Mesenchymal stem cell (in vitro differentiated cells and primary cell): ENCODE results near the gene LPP.
A peak's percentile ranks its signal among the peaks of the same experiment; 100 is the strongest.

Experiments used
- DNase-seq: peaks from one replicate; pipeline ENCODE4 v3.0.0-alpha.2; 2013
- H2AFZ ChIP-seq: one replicate; pipeline ENCODE4 v1.6.1; 2013; ENCODE audit warnings: low read depth, mild to moderate bottlenecking, control low read depth, inconsistent platforms, low read length, moderate library complexity
- H2AK5ac ChIP-seq: 2 replicates; pipeline ENCODE4 v1.6.1; 2013; ENCODE audit warnings: low read length, moderate library complexity, mild to moderate bottlenecking, inconsistent platforms; ENCODE audit not compliant: severe bottlenecking
- H2BK120ac ChIP-seq: one replicate; pipeline ENCODE4 v1.6.1; 2013; ENCODE audit warnings: low read depth, mild to moderate bottlenecking, inconsistent platforms, low read length, moderate library complexity
- H2BK12ac ChIP-seq, 2 experiments: one replicate each; pipeline ENCODE4 v1.6.1; 2013; ENCODE audit warnings: inconsistent platforms in 2 of 2, low read length in 2 of 2, mild to moderate bottlenecking in 2 of 2, moderate library complexity in 2 of 2, control low read depth in 1 of 2
- H2BK15ac ChIP-seq: one replicate; pipeline ENCODE4 v1.6.1; 2013; ENCODE audit warnings: mild to moderate bottlenecking, low read depth, inconsistent platforms; ENCODE audit not compliant: poor library complexity, severe bottlenecking
- H2BK5ac ChIP-seq: 2 replicates; pipeline ENCODE4 v1.6.1; 2013; ENCODE audit warnings: low read depth, mild to moderate bottlenecking, low read length, control low read depth, inconsistent platforms; ENCODE audit not compliant: poor library complexity, severe bottlenecking
- H3K14ac ChIP-seq, 2 experiments: one replicate each; pipeline ENCODE4 v1.6.1; 2013; ENCODE audit warnings: inconsistent platforms in 2 of 2, low read length in 2 of 2, control low read depth in 1 of 2, mild to moderate bottlenecking in 1 of 2, moderate library complexity in 1 of 2
- H3K18ac ChIP-seq, 2 experiments: one replicate each; pipeline ENCODE4 v1.6.1; 2013; ENCODE audit warnings: inconsistent platforms in 2 of 2, low read length in 2 of 2, control low read depth in 1 of 2, low read depth in 1 of 2, mild to moderate bottlenecking in 1 of 2
- H3K23ac ChIP-seq, 2 experiments: one replicate each; pipeline ENCODE4 v1.6.1; 2013; ENCODE audit warnings: inconsistent platforms in 2 of 2, low read length in 2 of 2, mild to moderate bottlenecking in 2 of 2, moderate library complexity in 2 of 2, control low read depth in 1 of 2
- H3K27ac ChIP-seq: 2 replicates; pipeline ENCODE4 v1.5.1; 2013; ENCODE audit warnings: mild to moderate bottlenecking, moderate library complexity, low read length, control low read depth, inconsistent platforms; ENCODE audit not compliant: poor library complexity, severe bottlenecking
- H3K27me3 ChIP-seq, 2 experiments: 2 replicates each; pipeline versions ENCODE4 v1.6.1 to v1.7.0; 2013; ENCODE audit warnings: low read length in 2 of 2, mild to moderate bottlenecking in 2 of 2, moderate library complexity in 2 of 2, control low read depth in 1 of 2, inconsistent platforms in 1 of 2; ENCODE audit not compliant: control insufficient read depth in 1 of 2, insufficient read depth in 1 of 2
- H3K36me3 ChIP-seq, 2 experiments: 2 replicates each; pipeline versions ENCODE4 v1.6.1 to v1.7.0; 2013; ENCODE audit warnings: low read length in 2 of 2, control low read depth in 1 of 2, inconsistent platforms in 1 of 2, low read depth in 1 of 2, mild to moderate bottlenecking in 1 of 2; ENCODE audit not compliant: insufficient read depth in 2 of 2, control insufficient read depth in 1 of 2
- H3K4ac ChIP-seq, 2 experiments: one replicate each; pipeline ENCODE4 v1.6.1; 2013; ENCODE audit warnings: inconsistent platforms in 2 of 2, low read length in 2 of 2, mild to moderate bottlenecking in 2 of 2, moderate library complexity in 2 of 2, control low read depth in 1 of 2, low read depth in 1 of 2
- H3K4me1 ChIP-seq: 2 replicates; pipeline ENCODE4 v1.6.1; 2013; ENCODE audit warnings: low read depth, low read length, control low read depth; ENCODE audit not compliant: control insufficient read depth, insufficient read depth
- H3K4me2 ChIP-seq: 2 replicates; pipeline ENCODE4 v1.6.1; 2013; ENCODE audit warnings: low read length, mild to moderate bottlenecking, inconsistent platforms; ENCODE audit not compliant: poor library complexity, severe bottlenecking
- H3K4me3 ChIP-seq, 2 experiments: 2 replicates each; pipeline versions ENCODE4 v1.5.1 to v1.7.0; 2013; ENCODE audit warnings: low read length in 2 of 2, mild to moderate bottlenecking in 2 of 2, control low read depth in 1 of 2, low read depth in 1 of 2; ENCODE audit not compliant: insufficient read depth in 1 of 2
- H3K79me1 ChIP-seq: replicated peaks from 2 replicates; pipeline ENCODE4 v1.6.1; 2013; ENCODE audit warnings: mild to moderate bottlenecking, control low read depth, low read length, inconsistent platforms; ENCODE audit not compliant: poor library complexity, severe bottlenecking
- H3K9ac ChIP-seq: 2 replicates; pipeline ENCODE4 v1.7.0; 2013; ENCODE audit warnings: mild to moderate bottlenecking, low read length, moderate library complexity
- H3K9me3 ChIP-seq: 2 replicates; pipeline ENCODE4 v1.7.0; 2013; ENCODE audit warnings: mild to moderate bottlenecking, low read length; ENCODE audit not compliant: control insufficient read depth
- H4K8ac ChIP-seq: one replicate; pipeline ENCODE4 v1.6.1; 2013; ENCODE audit warnings: inconsistent platforms, mild to moderate bottlenecking, low read length, moderate library complexity
- H4K91ac ChIP-seq: one replicate; pipeline ENCODE4 v1.6.1; 2013; ENCODE audit warnings: mild to moderate bottlenecking, low read length, inconsistent platforms
- WGBS: methylation state at CpG from one replicate; pipeline ENCODE4 v1.1.7; 2013; ENCODE audit warnings: mixed read lengths; 5-methylcytosine and 5-hydroxymethylcytosine counted together

LPP gene

DNA sequence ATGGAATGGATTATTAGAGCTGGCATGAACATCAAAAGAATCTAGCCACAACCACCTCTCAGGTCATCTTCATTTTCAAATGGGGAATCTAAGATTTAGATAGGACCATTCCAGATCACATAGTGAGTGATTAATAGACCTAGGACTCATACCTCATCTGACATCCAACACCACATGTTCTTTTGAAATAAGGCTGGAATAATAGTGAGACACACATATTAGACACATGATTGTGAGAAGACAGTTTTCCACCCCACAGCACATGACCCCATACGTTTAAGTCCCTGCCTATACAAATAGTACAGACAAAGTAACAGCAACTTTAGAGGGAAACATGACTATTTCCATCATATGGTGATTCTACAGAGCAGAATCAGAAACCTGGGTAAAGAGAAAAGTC lies 673.1 kb downstream of the LPP start:
- Histone ChIP-seq H4K8ac (no peak overlapping the region), H4K91ac (no peak overlapping the region), H3K27me3 (no peaks in the 10 kb centered on the region), H3K18ac (no peak overlapping the region), H3K23ac (no peak overlapping the region), H3K4me2 (no peak overlapping the region), H2BK5ac (no peak overlapping the region), H3K4me3 (no peak overlapping the region), H3K27ac (no peak overlapping the region), H2AK5ac (no peak overlapping the region), H3K4ac (no peak overlapping the region), H2AFZ (no peak overlapping the region), H3K9ac (no peak overlapping the region), H3K14ac (no peak overlapping the region), H2BK120ac (no peak overlapping the region), H3K79me1 (peaks cover 35% of the 10 kb centered on the region), H2BK15ac (no peak overlapping the region), H3K4me1 (no peaks in the 10 kb centered on the region), H3K36me3 (no peaks in the 10 kb centered on the region), H3K9me3 (no peaks in the 10 kb centered on the region), H2BK12ac (no peak overlapping the region)
- WGBS: 100% methylated on average over 1 of the region's 1 CpG
- no peak for DNase-seq

DNA sequence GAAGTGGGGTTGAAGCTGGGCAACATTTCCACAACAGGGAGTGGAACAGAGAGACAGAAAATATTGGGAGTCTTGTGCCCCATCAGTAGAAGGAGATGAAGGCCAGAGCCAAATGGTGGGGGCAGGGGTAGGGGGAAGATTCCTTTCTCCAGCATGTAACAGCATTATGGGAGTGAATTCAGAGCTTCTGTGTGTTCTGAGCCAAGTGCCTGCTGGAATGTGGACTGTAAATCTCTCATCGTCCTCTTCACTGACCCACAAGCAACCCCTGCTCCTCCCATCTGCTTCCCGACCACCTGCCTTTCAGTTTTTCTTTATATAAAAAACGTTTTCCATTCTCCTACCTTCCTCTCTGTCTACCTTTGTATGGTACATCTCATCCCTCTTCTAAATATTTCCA lies 673.6 kb downstream of the LPP start:
- Histone ChIP-seq H3K14ac (no peak overlapping the region), H3K36me3 (no peaks in the 10 kb centered on the region), H2AK5ac (no peak overlapping the region), H4K91ac (no peak overlapping the region), H3K4ac (no peak overlapping the region), H2BK5ac (no peak overlapping the region), H3K18ac (no peak overlapping the region), H3K4me3 (no peak overlapping the region), H2BK12ac (no peak overlapping the region), H3K4me1 (no peaks in the 10 kb centered on the region), H2AFZ (no peak overlapping the region), H3K27me3 (no peaks in the 10 kb centered on the region), H4K8ac (no peak overlapping the region), H2BK120ac (no peak overlapping the region), H3K4me2 (no peak overlapping the region), H3K23ac (no peak overlapping the region), H2BK15ac (no peak overlapping the region), H3K9ac (no peak overlapping the region), H3K79me1 (peaks cover 34% of the 10 kb centered on the region), H3K27ac (no peak overlapping the region), H3K9me3 (no peaks in the 10 kb centered on the region)
- no peak for DNase-seq
- WGBS: 56% methylated on average over 3 of the region's 3 CpGs

DNA sequence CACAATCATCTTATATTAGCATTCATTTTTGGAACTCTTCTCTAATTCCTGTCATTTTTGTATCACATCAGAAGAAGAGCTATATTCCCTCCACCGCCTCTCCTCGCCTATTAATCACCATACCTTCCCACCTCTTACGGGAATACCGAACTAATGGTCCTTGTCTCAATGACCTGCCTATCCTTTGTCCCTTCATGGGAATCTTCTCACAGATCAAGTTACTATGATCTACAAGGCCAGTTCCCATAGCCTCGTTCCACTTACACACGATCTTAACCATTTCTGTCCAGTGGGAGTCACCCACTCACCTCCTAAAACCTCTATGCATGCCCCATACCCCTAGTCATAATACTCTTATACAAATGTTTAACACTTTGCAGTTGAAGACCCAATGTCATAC lies 675.2 kb downstream of the LPP start:
- no peak overlapping the region for H4K91ac ChIP-seq
- 94% methylated on average over 6 of the region's 6 CpGs for WGBS
- no peak overlapping the region for H3K27ac ChIP-seq
- no peak overlapping the region for H3K4me2 ChIP-seq
- H3K14ac ChIP-seq: no peak overlapping the region
- no peak overlapping the region for H3K18ac ChIP-seq
- no peaks in the 10 kb centered on the region for H3K27me3 ChIP-seq
- no peak overlapping the region for H2BK15ac ChIP-seq
- no peak overlapping the region for H3K4me3 ChIP-seq
- H3K4me1 ChIP-seq: no peaks in the 10 kb centered on the region
- no peaks in the 10 kb centered on the region for H3K36me3 ChIP-seq
- no peak overlapping the region for H2BK120ac ChIP-seq
- no peak overlapping the region for H4K8ac ChIP-seq
- H3K23ac ChIP-seq: no peak overlapping the region
- H3K79me1 ChIP-seq: peaks cover 36% of the 10 kb centered on the region
- no peak overlapping the region for H2BK5ac ChIP-seq
- no peak overlapping the region for H3K9ac ChIP-seq
- peak overlapping the region in 1 of 2 experiments; percentile 43 for H3K4ac ChIP-seq
- no peak for DNase-seq
- H2AFZ ChIP-seq: no peak overlapping the region
- no peak overlapping the region for H2BK12ac ChIP-seq
- H2AK5ac ChIP-seq: no peak overlapping the region
- H3K9me3 ChIP-seq: no peaks in the 10 kb centered on the region

DNA sequence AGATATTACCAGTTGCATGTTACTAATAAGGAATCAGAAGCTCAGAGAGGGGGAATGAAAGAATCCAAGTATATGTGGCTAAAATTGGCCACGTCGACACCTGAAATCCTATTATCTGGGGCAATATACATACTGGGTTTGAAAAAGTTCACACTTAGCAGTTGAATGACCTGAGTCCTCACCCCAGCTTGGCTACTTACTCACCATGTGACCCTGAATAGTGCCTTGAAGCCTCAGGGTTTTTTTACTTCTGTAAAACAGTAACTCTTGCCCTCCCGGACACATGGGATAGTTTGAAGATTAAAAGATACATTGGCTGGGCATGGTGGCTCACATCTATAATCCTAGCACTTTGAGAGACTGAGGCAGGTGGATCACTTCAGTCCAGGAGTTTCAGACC lies 675.6 kb downstream of the LPP start:
- H3K4me2 ChIP-seq: no peak overlapping the region
- H2BK12ac ChIP-seq: no peak overlapping the region
- no peaks in the 10 kb centered on the region for H3K9me3 ChIP-seq
- H3K4ac ChIP-seq: no peak overlapping the region
- no peak overlapping the region for H2BK5ac ChIP-seq
- H3K14ac ChIP-seq: no peak overlapping the region
- H3K27me3 ChIP-seq: no peaks in the 10 kb centered on the region
- H2BK15ac ChIP-seq: no peak overlapping the region
- no peaks in the 10 kb centered on the region for H3K36me3 ChIP-seq
- no peak overlapping the region for H2BK120ac ChIP-seq
- H3K9ac ChIP-seq: no peak overlapping the region
- H4K91ac ChIP-seq: no peak overlapping the region
- H3K27ac ChIP-seq: no peak overlapping the region
- H3K4me1 ChIP-seq: no peaks in the 10 kb centered on the region
- H3K79me1 ChIP-seq: peaks cover 36% of the 10 kb centered on the region
- no peak overlapping the region for H3K23ac ChIP-seq
- no peak overlapping the region for H4K8ac ChIP-seq
- WGBS: 100% methylated on average over 1 of the region's 3 CpGs
- no peak overlapping the region for H2AK5ac ChIP-seq
- no peak overlapping the region for H3K4me3 ChIP-seq
- DNase-seq: no peak
- no peak overlapping the region for H2AFZ ChIP-seq
- no peak overlapping the region for H3K18ac ChIP-seq
